ENCODE data around the gene PURB.
"Not testable (repeated sequence)": the region's sequence is repeated elsewhere in the genome, so short reads cannot be mapped to it uniquely, and the experiment has no call there.

The PURB gene

GRCh38 chr7:44885394-44886317, at the start of gene PURB:
PURB (minus strand) TSS chr7:44885530; CDS start chr7:44885348, 182 bp downstream.
- DNase-seq: peak; percentile 91 to 97 (median 96)

GRCh38 chr7:44935016-44935415, 49.7 kb upstream of the PURB start:
- DNase-seq: no peak

- not testable (repeated sequence) for DNase-seq
Measured at GRCh38 chr7:44934510-44934909, 49.2 kb upstream of the PURB start.

- DNase-seq: no peak
Measured at GRCh38 chr7:44930921-44931320, 45.6 kb upstream of the PURB start.

GRCh38 chr7:44922351-44922694, 37.0 kb upstream of the PURB start:
- DNase-seq: no peak

GRCh38 chr7:44921607-44922350, 36.4 kb upstream of the PURB start:
- peak; percentile 44 to 75 (median 48) for DNase-seq

- DNase-seq: no peak
Measured at GRCh38 chr7:44920119-44920518, 34.8 kb upstream of the PURB start.

- DNase-seq: no peak
Measured at GRCh38 chr7:44918029-44918428, 32.7 kb upstream of the PURB start.

- DNase-seq: no peak
Measured at GRCh38 chr7:44917465-44917864, 32.1 kb upstream of the PURB start.

GRCh38 chr7:44914992-44915607, 29.8 kb upstream of the PURB start:
- no peak for DNase-seq

- peak in 2 of 3 experiments; percentile 7 to 48 for DNase-seq
Measured at GRCh38 chr7:44912775-44913347, 27.5 kb upstream of the PURB start.

- DNase-seq: no peak
Measured at GRCh38 chr7:44911911-44912310, 26.6 kb upstream of the PURB start.

- no peak for DNase-seq
Measured at GRCh38 chr7:44909596-44910389, 24.5 kb upstream of the PURB start.

GRCh38 chr7:44906965-44907364, 21.6 kb upstream of the PURB start:
- no peak for DNase-seq

- no peak for DNase-seq
Measured at GRCh38 chr7:44905002-44905635, 19.8 kb upstream of the PURB start.

GRCh38 chr7:44899443-44899842, 14.1 kb upstream of the PURB start:
- no peak for DNase-seq

GRCh38 chr7:44898039-44898438, 12.7 kb upstream of the PURB start:
- DNase-seq: no peak

GRCh38 chr7:44897309-44897708, 12.0 kb upstream of the PURB start:
- no peak for DNase-seq

GRCh38 chr7:44894888-44895580, 9.7 kb upstream of the PURB start:
- DNase-seq: no peak

GRCh38 chr7:44893710-44894234, 8.4 kb upstream of the PURB start:
- no peak for DNase-seq

GRCh38 chr7:44891791-44892190, 6.5 kb upstream of the PURB start:
- DNase-seq: no peak

All from NCI-H1417 (cell line).